PC-9 (cell line): ENCODE measurements around the gene RNF13. TPM values are rescaled to one million over a fixed set of nuclear protein-coding genes. Genes with fewer than 3 reads are reported as not detected.
"Not testable (repeated sequence)": the region's sequence is repeated elsewhere in the genome, so short reads cannot be mapped to it uniquely, and the experiment has no call there.

ENCODE experiments used
- BruUV-seq: library from RNA; stranded (reverse); fragments of 400-500 nt; replicated peaks from 2 replicates; lab custom pipeline; 2021; lab: Mats Ljungman, UMichigan
- CTCF ChIA-PET: fragments of 300-600 bp; sonication (Branson Sonifier 250); formaldehyde crosslinking; loops from one replicate; lab custom pipeline; 2022; ENCODE audit warnings: antibody characterized with exemption; lab: Charles Lee
- POLR2A ChIA-PET: fragments of 300-600 bp; sonication (Branson Sonifier 250); formaldehyde crosslinking; loops from one replicate; lab custom pipeline; 2022; ENCODE audit warnings: antibody characterized with exemption; ENCODE audit not compliant: unreplicated experiment; lab: Charles Lee
- DNase-seq, 2 experiments: peaks; one replicate each; pipeline versions ENCODE4 v3.0.0 to v3.0.0-alpha.2; 2015 to 2022; ENCODE audit warnings: mixed read lengths in 1 of 2
- H2AFZ ChIP-seq: fragments of 200-600 bp; sonication (generic); 2 replicates; pipeline ENCODE4 v1.8.1; 2017; ENCODE audit warnings: antibody characterized with exemption
- H3F3A ChIP-seq: fragments of 200-600 bp; sonication (generic); 2 replicates; pipeline ENCODE4 v1.8.1; 2017; ENCODE audit warnings: antibody characterized with exemption, mild to moderate bottlenecking, low read depth; ENCODE audit not compliant: insufficient read depth
- H3K27ac ChIP-seq: fragments of 200-600 bp; sonication (generic); 2 replicates; pipeline ENCODE4 v1.6.1; 2016; ENCODE audit warnings: mixed run types
- H3K27me3 ChIP-seq: fragments of 200-600 bp; sonication (generic); 2 replicates; pipeline ENCODE4 v1.6.1; 2016; ENCODE audit warnings: low read depth, mixed run types; ENCODE audit not compliant: insufficient read depth
- H3K36me3 ChIP-seq: fragments of 200-600 bp; sonication (generic); 2 replicates; pipeline ENCODE4 v1.6.1; 2016; ENCODE audit warnings: low read depth, mixed run types
- H3K4me1 ChIP-seq: fragments of 200-600 bp; sonication (generic); replicated peaks from 2 replicates; pipeline ENCODE4 v1.6.1; 2016; ENCODE audit warnings: mixed run types; ENCODE audit not compliant: insufficient read depth
- H3K4me2 ChIP-seq: fragments of 200-600 bp; sonication (generic); 2 replicates; pipeline ENCODE4 v1.6.1; 2017; ENCODE audit warnings: mixed run types
- H3K4me3 ChIP-seq: fragments of 200-600 bp; sonication (generic); 2 replicates; pipeline ENCODE4 v1.6.1; 2016; ENCODE audit warnings: mixed run types
- H3K79me2 ChIP-seq: fragments of 200-600 bp; sonication (generic); 2 replicates; pipeline ENCODE4 v1.6.1; 2017; ENCODE audit warnings: low read depth, mixed run types
- H3K9me2 ChIP-seq: fragments of 200-600 bp; sonication (generic); 2 replicates; pipeline ENCODE4 v1.8.1; 2017; ENCODE audit warnings: mild to moderate bottlenecking; ENCODE audit not compliant: insufficient read depth
- H3K9me3 ChIP-seq: fragments of 200-600 bp; sonication (generic); 2 replicates; pipeline ENCODE4 v1.8.1; 2016; ENCODE audit warnings: low read depth; ENCODE audit not compliant: insufficient read depth
- H4K20me1 ChIP-seq: fragments of 200-600 bp; sonication (generic); 2 replicates; pipeline ENCODE4 v1.8.1; 2017; ENCODE audit not compliant: insufficient read depth
- CTCF ChIP-seq: fragments of 200-600 bp; sonication (generic); conservative IDR thresholded peaks from 2 replicates; pipeline ENCODE4 v1.6.1; 2017; ENCODE audit warnings: mixed run types, antibody characterized with exemption, mild to moderate bottlenecking, moderate library complexity
- EZH2 ChIP-seq: fragments of 200-600 bp; sonication (generic); IDR thresholded peaks from 2 replicates; pipeline ENCODE4 v1.8.0; 2017; ENCODE audit warnings: antibody characterized with exemption, low read depth
- intact Hi-C: fragments of 100-400 bp; cut with micrococcal nuclease; formaldehyde crosslinking; loops from one replicate; pipeline ENCODE4 v1.10.0; 2022; ENCODE audit not compliant: unreplicated experiment
- total RNA-seq: library from RNA; stranded (reverse); gene quantifications from 2 replicates; pipeline ENCODE4 v1.2.3, GENCODE V29; 2021

Gene RNF13
- total RNA-seq, 1 experiment from 2014 or later: 65.0 TPM

- Histone ChIP-seq H3K9me2 (no peaks in the 10 kb centered on the region), H3K79me2 (peaks cover 10% of the 10 kb centered on the region; the same call in 1 of the 2 replicates), H3K9me3 (no peaks in the 10 kb centered on the region), H3K4me2 (no peak overlapping the region), H2AFZ (no peak overlapping the region), H3K4me3 (no peak overlapping the region), H3F3A (0 out of 2 replicates have a peak, but pooled peaks cover 4% of the 10 kb centered on the region), H3K4me1 (no peaks in the 10 kb centered on the region), H3K27ac (no peak overlapping the region), H3K36me3 (no peaks in the 10 kb centered on the region), H4K20me1 (no peaks in the 10 kb centered on the region; the same call in 1 of the 2 replicates), H3K27me3 (no peaks in the 10 kb centered on the region)
- DNase-seq: no peak
- BruUV-seq: no TSS peak
- ChIA-PET POLR2A (no interaction called here), CTCF (no interaction called here)
- no peak for TF ChIP-seq CTCF
- TF ChIP-seq EZH2: no peak
- intact Hi-C loops: no loop called here
Measured at GRCh38 chr3:149883134-149883533, 70.1 kb downstream of the RNF13 start.

GRCh38 chr3:149883860-149884259 is 70.8 kb downstream of the RNF13 start:
- POLR2A ChIA-PET, H3K4me3 ChIP-seq, BruUV-seq, H4K20me1 ChIP-seq, H3K79me2 ChIP-seq, H3K9me2 ChIP-seq, intact Hi-C loops, H3K4me2 ChIP-seq, H3K9me3 ChIP-seq, H3F3A ChIP-seq, DNase-seq, H3K36me3 ChIP-seq, H3K4me1 ChIP-seq, H2AFZ ChIP-seq, CTCF ChIA-PET, H3K27ac ChIP-seq, H3K27me3 ChIP-seq: not testable (repeated sequence)

- H3K4me2 ChIP-seq, H3K4me1 ChIP-seq, H3K27ac ChIP-seq, H3K4me3 ChIP-seq, H3K27me3 ChIP-seq, H3F3A ChIP-seq, H2AFZ ChIP-seq, H3K9me2 ChIP-seq, POLR2A ChIA-PET, BruUV-seq, H3K79me2 ChIP-seq, H3K9me3 ChIP-seq, H3K36me3 ChIP-seq, DNase-seq, intact Hi-C loops, H4K20me1 ChIP-seq: not testable (repeated sequence)
- CTCF ChIA-PET: interaction anchor here (0.6 kb wide), 2 partner anchors 804 to 967 kb away, joined by 3 read pairs; no protein-coding TSS in a partner anchor
Measured at GRCh38 chr3:149884848-149885247, 71.8 kb downstream of the RNF13 start.

GRCh38 chr3:149886957-149887356 is 73.9 kb downstream of the RNF13 start:
- POLR2A ChIA-PET: no interaction called here
- H3K79me2 ChIP-seq: peaks cover 15% of the 10 kb centered on the region; the same call in 1 of the 2 replicates
- H3K4me2 ChIP-seq: no peak overlapping the region
- H3K4me3 ChIP-seq: no peak overlapping the region
- no peaks in the 10 kb centered on the region for H3K27me3 ChIP-seq
- H3K4me1 ChIP-seq: no peaks in the 10 kb centered on the region
- H3K9me2 ChIP-seq: no peaks in the 10 kb centered on the region
- H2AFZ ChIP-seq: no peak overlapping the region
- BruUV-seq: no TSS peak
- CTCF ChIA-PET: no interaction called here
- no peaks in the 10 kb centered on the region for H3K9me3 ChIP-seq
- no peaks in the 10 kb centered on the region for H3K36me3 ChIP-seq
- intact Hi-C loops: no loop called here
- no peak overlapping the region for H3K27ac ChIP-seq
- H4K20me1 ChIP-seq: no peaks in the 10 kb centered on the region; the same call in 1 of the 2 replicates
- TF ChIP-seq CTCF (no peak), EZH2 (no peak)
- H3F3A ChIP-seq: no peaks in the 10 kb centered on the region
- no peak for DNase-seq
